ENCODE measurements around the gene LRRK1. TPM values are rescaled to one million over a fixed set of nuclear protein-coding genes. Genes with fewer than 3 reads are reported as not detected.

Gene LRRK1
- total RNA-seq, 3 donors from 2014 or later (not counting 1 experiment from before 2014, with no cell fraction given), result 1.2 to 5.5 (median 3.2) TPM

GRCh38 chr15:101089579-101090427 lies 170.6 kb downstream of the LRRK1 start:
- Histone ChIP-seq H3K27me3 (ENCODE audit: control insufficient read depth, insufficient read depth, low read length) (no peaks in the 10 kb centered on the region), H3K27ac (ENCODE audit: low read length) (no peak overlapping the region), H3K4me1 (ENCODE audit: control insufficient read depth, insufficient read depth, low read length) (peaks cover 3% of the 10 kb centered on the region), H3K9me3 (ENCODE audit: control insufficient read depth, insufficient read depth, low read length) (no peaks in the 10 kb centered on the region), H3K36me3 (ENCODE audit: control insufficient read depth, insufficient read depth, low read length) (no peaks in the 10 kb centered on the region), H3K4me3 (ENCODE audit: low read length) (no peak overlapping the region)
- Mint-ChIP-seq H3K27ac (no peak overlapping the region), H3K4me1 (peaks cover 0 to 7% of the 10 kb centered on the region in 2 donors), H3K9me3 (no peaks in the 10 kb centered on the region), H3K36me3 (no peaks in the 10 kb centered on the region), H3K27me3 (ENCODE audit: low read depth in 2 of 2) (peaks cover 0 to 6% of the 10 kb centered on the region in 2 donors), H3K4me3 (no peak overlapping the region)
- ATAC-seq (no peak), DNase-seq (no peak)
- TF ChIP-seq CTCF (IDR thresholded peaks at IDR 0.05), result no peak
- WGBS (ENCODE audit: insufficient coverage), result 87% methylated on average over 5 of the region's 9 CpGs
- intact Hi-C loops (cut with micrococcal nuclease), result loop anchor here (5.0 kb wide), 2 partner anchors 47 to 552 kb away; no protein-coding TSS in a partner anchor

- WGBS (ENCODE audit: insufficient coverage), result 84% methylated on average over 2 of the region's 2 CpGs
- H3K4me3 Mint-ChIP-seq, result no peak overlapping the region
- Histone ChIP-seq H3K4me1 (ENCODE audit: control insufficient read depth, insufficient read depth, low read length) (peaks cover 3% of the 10 kb centered on the region), H3K27me3 (ENCODE audit: control insufficient read depth, insufficient read depth, low read length) (no peaks in the 10 kb centered on the region), H3K4me3 (ENCODE audit: low read length) (no peak overlapping the region), H3K27ac (ENCODE audit: low read length) (no peak overlapping the region), H3K36me3 (ENCODE audit: control insufficient read depth, insufficient read depth, low read length) (no peaks in the 10 kb centered on the region), H3K9me3 (ENCODE audit: control insufficient read depth, insufficient read depth, low read length) (no peaks in the 10 kb centered on the region)
- no peaks in the 10 kb centered on the region for H3K9me3 Mint-ChIP-seq
- no peak for ATAC-seq
- peaks cover 0 to 3% of the 10 kb centered on the region in 2 donors for H3K27me3 Mint-ChIP-seq (ENCODE audit: low read depth in 2 of 2)
- H3K27ac Mint-ChIP-seq, result no peak overlapping the region
- H3K36me3 Mint-ChIP-seq, result no peaks in the 10 kb centered on the region
- peaks cover 0 to 7% of the 10 kb centered on the region in 2 donors for H3K4me1 Mint-ChIP-seq
- no peak for TF ChIP-seq CTCF (IDR thresholded peaks at IDR 0.05)
- intact Hi-C loops (cut with micrococcal nuclease), result no loop called here
- DNase-seq, result no peak
Measured at GRCh38 chr15:101090428-101090790, 171.3 kb downstream of the LRRK1 start.

DNA sequence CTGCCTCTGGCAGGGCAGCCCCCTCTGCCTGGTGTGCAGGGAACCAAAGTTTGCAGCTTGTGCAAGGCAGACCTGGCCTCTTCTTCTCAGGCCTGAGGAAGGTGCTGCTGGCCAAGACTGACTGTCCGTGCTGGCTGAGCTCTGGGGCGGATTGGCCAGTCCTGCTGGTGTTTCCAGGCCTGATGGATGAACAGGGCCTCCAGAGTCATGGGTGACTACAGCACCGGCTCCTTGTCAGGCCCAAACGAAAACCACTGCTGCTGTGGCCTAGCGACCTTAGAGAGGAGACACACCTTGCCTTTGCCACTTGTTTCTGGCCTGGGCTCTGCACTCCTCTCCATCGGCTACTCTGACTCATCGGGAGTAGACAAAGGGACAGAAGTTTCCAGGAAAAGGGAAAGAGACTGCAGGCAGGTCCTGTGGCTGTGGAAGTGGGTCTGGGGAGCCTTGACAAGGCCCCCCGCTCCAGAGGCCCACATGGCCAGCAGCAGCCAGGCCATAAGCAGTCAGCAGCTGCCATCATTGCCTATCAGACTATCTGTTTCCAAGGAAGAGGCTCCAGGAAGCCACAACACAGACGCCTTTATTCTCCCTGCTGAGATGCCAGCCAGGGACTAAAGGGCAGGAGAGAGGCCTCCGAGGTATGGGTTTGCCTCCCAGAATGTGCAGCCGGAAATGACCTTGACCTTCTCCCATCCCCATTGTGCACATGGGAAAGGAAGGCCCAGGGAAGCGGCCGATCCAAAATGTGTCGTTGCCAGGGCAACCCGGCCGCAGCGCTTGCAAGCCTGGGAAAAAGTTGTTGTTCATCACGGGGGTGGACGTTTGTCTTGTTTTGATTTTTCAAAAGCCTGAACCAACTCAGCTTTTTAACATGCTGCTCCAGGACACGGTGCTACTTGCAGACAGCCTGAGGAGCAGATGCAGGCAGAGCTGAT lies 172.2 kb downstream of the LRRK1 start:
- Histone ChIP-seq H3K4me1 (ENCODE audit: control insufficient read depth, insufficient read depth, low read length) (peaks cover 3% of the 10 kb centered on the region), H3K27me3 (ENCODE audit: control insufficient read depth, insufficient read depth, low read length) (no peaks in the 10 kb centered on the region), H3K4me3 (ENCODE audit: low read length) (no peak overlapping the region), H3K27ac (ENCODE audit: low read length) (no peak overlapping the region), H3K9me3 (ENCODE audit: control insufficient read depth, insufficient read depth, low read length) (no peaks in the 10 kb centered on the region), H3K36me3 (ENCODE audit: control insufficient read depth, insufficient read depth, low read length) (no peaks in the 10 kb centered on the region)
- Mint-ChIP-seq H3K27ac (no peak overlapping the region), H3K36me3 (no peaks in the 10 kb centered on the region), H3K4me3 (no peak overlapping the region), H3K9me3 (no peaks in the 10 kb centered on the region), H3K27me3 (ENCODE audit: low read depth in 2 of 2) (peaks cover 0 to 3% of the 10 kb centered on the region in 2 donors), H3K4me1 (peaks cover 0 to 7% of the 10 kb centered on the region in 2 donors)
- TF ChIP-seq CTCF (IDR thresholded peaks at IDR 0.05), result no peak
- intact Hi-C loops (cut with micrococcal nuclease), result no loop called here
- ATAC-seq (no peak), DNase-seq (no peak)
- WGBS (ENCODE audit: insufficient coverage), result 89% methylated on average over 20 of the region's 20 CpGs

All from natural killer cell (primary cell).